Neuron (in vitro differentiated cells): ENCODE results near the gene TNFAIP3.

ENCODE experiments used
- H2AFZ ChIP-seq: one replicate; pipeline ENCODE4 v1.6.1; 2013; ENCODE audit warnings: low read depth, mild to moderate bottlenecking, inconsistent platforms, low read length, moderate library complexity
- H3K27me3 ChIP-seq: one replicate; pipeline ENCODE4 v1.6.1; 2013; ENCODE audit warnings: low read length; ENCODE audit not compliant: insufficient read depth
- H3K36me3 ChIP-seq: one replicate; pipeline ENCODE4 v1.6.1; 2013; ENCODE audit warnings: low read length; ENCODE audit not compliant: insufficient read depth
- H3K4me1 ChIP-seq: one replicate; pipeline ENCODE4 v1.6.1; 2013; ENCODE audit warnings: low read length; ENCODE audit not compliant: insufficient read depth
- H3K4me3 ChIP-seq: 2 replicates; pipeline ENCODE4 v1.5.1; 2013; ENCODE audit warnings: mild to moderate bottlenecking, low read length, moderate library complexity
- H3K9me3 ChIP-seq: one replicate; pipeline ENCODE4 v1.6.1; 2013; ENCODE audit warnings: low read length

TNFAIP3 gene

DNA sequence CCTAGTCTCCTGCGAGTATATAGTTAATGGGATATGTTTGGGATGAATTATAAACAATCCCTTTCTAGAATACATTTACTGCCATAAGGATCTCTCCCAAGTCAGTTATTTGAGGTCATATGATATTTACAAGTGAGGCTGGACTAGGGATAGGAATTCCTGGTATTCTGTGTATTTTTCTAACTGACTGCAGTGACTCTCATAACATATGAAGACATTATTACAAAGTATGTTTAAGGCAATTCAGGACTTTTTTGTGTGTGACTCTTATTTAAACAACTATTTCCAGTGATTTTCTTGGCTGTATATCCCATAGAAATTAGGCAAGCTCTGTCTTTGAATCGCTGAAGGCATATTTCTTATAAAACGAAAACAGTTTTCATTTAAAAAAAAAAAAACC is 18.4 kb upstream of the TNFAIP3 start:
- Histone ChIP-seq H3K27me3 (no peaks in the 10 kb centered on the region), H3K36me3 (no peaks in the 10 kb centered on the region), H3K9me3 (no peaks in the 10 kb centered on the region), H2AFZ (no peak overlapping the region), H3K4me3 (no peak overlapping the region), H3K4me1 (no peaks in the 10 kb centered on the region)

- H3K36me3 ChIP-seq: no peaks in the 10 kb centered on the region
- no peak overlapping the region for H3K4me3 ChIP-seq
- no peaks in the 10 kb centered on the region for H3K27me3 ChIP-seq
- H3K9me3 ChIP-seq: no peaks in the 10 kb centered on the region
- H2AFZ ChIP-seq: no peak overlapping the region
- H3K4me1 ChIP-seq: no peaks in the 10 kb centered on the region
Observed at GRCh38 chr6:137849181-137849980, 17.7 kb upstream of the TNFAIP3 start.

DNA sequence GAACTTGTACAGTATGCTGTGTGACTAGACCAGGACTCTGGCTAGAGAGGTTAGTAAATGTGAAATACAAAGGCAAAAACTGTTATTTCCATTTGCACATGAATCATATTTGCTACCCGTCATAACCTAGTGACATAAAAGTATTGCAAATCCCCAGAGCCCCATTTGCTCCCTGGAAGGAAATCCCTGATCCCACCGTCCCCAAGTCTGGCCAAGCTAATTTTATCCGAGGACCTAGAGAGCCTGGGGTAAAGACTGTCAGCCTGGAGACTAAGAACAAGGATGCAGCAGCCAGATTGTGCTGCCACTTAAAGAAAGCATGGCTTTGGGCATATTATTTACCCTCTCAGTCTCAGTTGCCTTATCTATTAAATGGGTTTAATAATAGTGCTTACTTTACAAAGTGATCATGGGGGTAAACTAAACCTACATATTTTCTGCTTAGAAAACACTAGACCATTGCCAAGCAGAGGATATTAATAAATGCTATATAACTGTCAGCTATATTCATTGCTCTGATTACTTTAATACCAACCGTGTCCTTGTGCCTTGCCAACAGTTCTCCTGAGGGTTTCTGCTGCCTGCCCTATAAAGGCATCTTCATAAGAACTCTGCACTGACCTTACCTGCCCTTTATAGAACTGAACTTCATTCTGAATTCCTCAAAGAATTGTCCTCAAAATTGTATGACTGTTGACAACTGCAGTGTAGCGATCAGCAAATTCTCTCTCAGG is 16.9 kb upstream of the TNFAIP3 start:
- H3K4me3 ChIP-seq: no peak overlapping the region
- H3K27me3 ChIP-seq: no peaks in the 10 kb centered on the region
- no peak overlapping the region for H2AFZ ChIP-seq
- H3K36me3 ChIP-seq: no peaks in the 10 kb centered on the region
- no peaks in the 10 kb centered on the region for H3K9me3 ChIP-seq
- no peaks in the 10 kb centered on the region for H3K4me1 ChIP-seq

GRCh38 chr6:137850816-137851602 is 16.1 kb upstream of the TNFAIP3 start:
- no peaks in the 10 kb centered on the region for H3K27me3 ChIP-seq
- H3K9me3 ChIP-seq: no peaks in the 10 kb centered on the region
- no peak overlapping the region for H3K4me3 ChIP-seq
- H3K4me1 ChIP-seq: no peaks in the 10 kb centered on the region
- no peak overlapping the region for H2AFZ ChIP-seq
- no peaks in the 10 kb centered on the region for H3K36me3 ChIP-seq

DNA sequence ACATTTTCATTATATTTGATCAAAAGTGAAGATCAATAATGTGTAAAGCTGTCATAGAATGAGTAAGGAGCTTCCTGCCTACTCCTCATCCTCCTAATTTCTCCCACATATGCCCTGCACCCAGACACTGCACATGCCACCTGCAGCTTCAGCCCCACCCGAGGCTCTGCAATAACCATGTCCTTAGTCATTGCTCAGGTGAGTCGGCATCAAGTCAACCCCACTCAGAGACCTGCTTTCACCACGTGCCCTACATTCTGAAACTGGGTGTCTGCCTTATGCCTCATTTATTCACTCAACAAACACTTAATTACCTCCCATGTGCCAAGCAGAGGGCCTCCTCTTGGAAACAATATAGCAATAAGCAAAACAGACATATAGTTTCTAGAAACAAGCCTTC is 15.4 kb upstream of the TNFAIP3 start:
- Histone ChIP-seq H2AFZ (no peak overlapping the region), H3K4me1 (no peaks in the 10 kb centered on the region), H3K9me3 (no peaks in the 10 kb centered on the region), H3K36me3 (no peaks in the 10 kb centered on the region), H3K27me3 (no peaks in the 10 kb centered on the region), H3K4me3 (no peak overlapping the region)

DNA sequence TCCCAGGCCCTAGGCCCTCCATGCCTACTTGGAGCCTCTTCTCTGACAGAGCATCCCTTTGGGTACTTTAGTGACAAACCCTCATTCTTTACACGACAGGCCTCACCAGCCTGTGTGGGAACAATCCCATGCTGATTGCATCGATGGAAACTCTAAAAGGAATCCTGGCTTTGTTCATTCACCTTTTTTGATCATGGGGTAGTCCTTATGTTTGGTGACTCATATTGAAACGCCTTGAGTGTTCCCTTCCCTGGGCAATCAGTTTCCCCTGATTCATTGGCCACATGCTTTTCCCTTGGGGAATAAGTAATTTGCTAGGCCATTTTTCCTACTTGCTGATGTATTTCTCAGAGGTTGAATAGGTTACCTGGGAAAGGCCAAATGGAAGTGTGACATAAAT is 14.7 kb upstream of the TNFAIP3 start:
- Histone ChIP-seq H3K4me1 (no peaks in the 10 kb centered on the region), H3K27me3 (no peaks in the 10 kb centered on the region), H3K36me3 (no peaks in the 10 kb centered on the region), H3K4me3 (no peak overlapping the region), H2AFZ (no peak overlapping the region), H3K9me3 (no peaks in the 10 kb centered on the region)

GRCh38 chr6:137852811-137853210 is 14.2 kb upstream of the TNFAIP3 start:
- Histone ChIP-seq H3K4me1 (no peaks in the 10 kb centered on the region), H3K27me3 (no peaks in the 10 kb centered on the region), H3K9me3 (no peaks in the 10 kb centered on the region), H3K36me3 (no peaks in the 10 kb centered on the region), H3K4me3 (no peak overlapping the region), H2AFZ (no peak overlapping the region)

DNA sequence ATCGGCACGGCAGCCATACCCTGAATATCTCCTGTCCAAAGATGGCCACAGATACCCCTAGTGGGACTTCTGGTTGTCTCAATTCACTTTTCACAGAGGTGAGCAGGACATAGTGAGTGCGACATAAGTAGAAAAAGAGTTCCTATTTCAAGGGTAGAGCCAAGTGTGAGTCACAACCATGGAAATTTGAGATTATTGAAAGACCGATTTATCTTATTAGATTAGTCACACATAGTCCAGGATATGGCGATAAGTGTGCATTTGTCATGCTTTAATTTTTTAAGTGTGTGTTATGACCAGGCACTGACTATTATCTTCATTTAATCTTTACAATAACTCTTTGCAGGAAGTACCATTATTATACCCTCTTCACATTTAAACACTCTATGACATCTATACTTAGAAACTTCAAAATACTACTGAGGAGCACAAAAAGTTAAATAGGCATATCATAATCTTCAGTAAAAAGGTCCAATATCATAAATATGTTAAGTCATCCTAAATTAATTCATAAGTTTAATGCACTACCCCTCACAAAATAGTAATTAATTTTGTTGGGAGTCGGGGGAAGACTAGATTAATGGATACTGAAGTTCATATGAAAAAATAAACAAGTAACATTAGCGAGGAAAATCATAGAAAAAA is 13.4 kb upstream of the TNFAIP3 start:
- Histone ChIP-seq H3K4me3 (no peak overlapping the region), H3K36me3 (no peaks in the 10 kb centered on the region), H3K4me1 (no peaks in the 10 kb centered on the region), H3K9me3 (no peaks in the 10 kb centered on the region), H3K27me3 (no peaks in the 10 kb centered on the region), H2AFZ (no peak overlapping the region)

GRCh38 chr6:137856138-137856898 is 10.7 kb upstream of the TNFAIP3 start:
- Histone ChIP-seq H2AFZ (no peak overlapping the region), H3K4me3 (no peak overlapping the region), H3K27me3 (no peaks in the 10 kb centered on the region), H3K9me3 (no peaks in the 10 kb centered on the region), H3K36me3 (no peaks in the 10 kb centered on the region), H3K4me1 (no peaks in the 10 kb centered on the region)

GRCh38 chr6:137859025-137859424 is 8.0 kb upstream of the TNFAIP3 start:
- Histone ChIP-seq H2AFZ (no peak overlapping the region), H3K36me3 (no peaks in the 10 kb centered on the region), H3K27me3 (no peaks in the 10 kb centered on the region), H3K4me3 (no peak overlapping the region), H3K4me1 (no peaks in the 10 kb centered on the region), H3K9me3 (no peaks in the 10 kb centered on the region)

- Histone ChIP-seq H3K27me3 (no peaks in the 10 kb centered on the region), H3K36me3 (no peaks in the 10 kb centered on the region), H3K9me3 (no peaks in the 10 kb centered on the region), H3K4me1 (no peaks in the 10 kb centered on the region), H2AFZ (no peak overlapping the region), H3K4me3 (no peak overlapping the region)
Observed at GRCh38 chr6:137860394-137861005, 6.6 kb upstream of the TNFAIP3 start.
